HUES64 (cell line): ENCODE measurements around the gene NLRP3.
"Not testable (repeated sequence)": the region's sequence is repeated elsewhere in the genome, so short reads cannot be mapped to it uniquely, and the experiment has no call there.

Experiments
- H3K27ac ChIP-seq: 2 replicates; pipeline ENCODE4 v1.7.0; 2013; ENCODE audit warnings: low read depth, low read length, inconsistent platforms
- H3K27me3 ChIP-seq: 2 replicates; pipeline ENCODE4 v1.6.1; 2013; ENCODE audit warnings: mild to moderate bottlenecking, low read length; ENCODE audit not compliant: insufficient read depth
- H3K36me3 ChIP-seq: 2 replicates; pipeline ENCODE4 v1.6.1; 2013; ENCODE audit warnings: mild to moderate bottlenecking, low read length; ENCODE audit not compliant: insufficient read depth
- H3K4me1 ChIP-seq: 2 replicates; pipeline ENCODE4 v1.6.1; 2013; ENCODE audit warnings: mild to moderate bottlenecking, low read length, moderate library complexity; ENCODE audit not compliant: insufficient read depth
- H3K4me3 ChIP-seq: 2 replicates; pipeline ENCODE4 v1.5.1; 2013; ENCODE audit warnings: mild to moderate bottlenecking, low read length, moderate library complexity
- H3K9ac ChIP-seq: 2 replicates; pipeline ENCODE4 v1.6.1; 2013; ENCODE audit warnings: mild to moderate bottlenecking, low read depth, low read length
- H3K9me3 ChIP-seq: 2 replicates; pipeline ENCODE4 v1.6.1; 2013; ENCODE audit warnings: low read depth, low read length; ENCODE audit not compliant: insufficient read depth
- WGBS: fragments of 150-250, 120-280 bp; methylation state at CpG from one replicate; pipeline ENCODE4 v1.1.7; 2013; ENCODE audit warnings: missing lambda C conversion rate; 5-methylcytosine and 5-hydroxymethylcytosine counted together

NLRP3 gene

DNA sequence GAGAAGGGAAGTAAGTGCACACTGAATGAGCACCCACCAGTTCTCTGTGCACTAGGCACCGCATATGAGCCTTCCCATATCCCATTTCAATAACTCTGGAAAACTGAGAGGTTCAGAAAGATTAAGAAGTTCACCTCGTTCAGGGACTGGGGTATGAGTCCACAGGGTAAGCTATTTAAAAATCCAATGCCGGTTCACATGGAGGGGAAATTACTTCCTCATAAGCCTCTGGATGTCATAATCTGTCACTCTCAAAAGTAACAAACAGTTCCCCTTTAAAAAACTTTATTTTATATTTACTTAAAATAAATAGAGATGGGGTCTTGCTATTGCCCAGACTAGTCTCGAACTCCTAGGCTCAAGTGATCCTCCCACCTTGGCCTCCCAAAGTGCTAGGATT, 40.0 kb downstream of the NLRP3 start:
- WGBS = 92% methylated on average over 4 of the region's 4 CpGs
- no peaks in the 10 kb centered on the region for H3K4me1 ChIP-seq
- H3K27me3 ChIP-seq = no peaks in the 10 kb centered on the region
- H3K27ac ChIP-seq = no peak overlapping the region
- no peaks in the 10 kb centered on the region for H3K9me3 ChIP-seq
- H3K36me3 ChIP-seq = no peaks in the 10 kb centered on the region
- H3K4me3 ChIP-seq = no peak overlapping the region
- H3K9ac ChIP-seq = no peak overlapping the region

GRCh38 chr1:247456914-247457639, 41.1 kb downstream of the NLRP3 start:
- 90% methylated on average over 16 of the region's 16 CpGs for WGBS
- Histone ChIP-seq H3K27me3 (no peaks in the 10 kb centered on the region), H3K4me3 (no peak overlapping the region), H3K9ac (no peak overlapping the region), H3K27ac (no peak overlapping the region), H3K9me3 (no peaks in the 10 kb centered on the region), H3K36me3 (no peaks in the 10 kb centered on the region), H3K4me1 (no peaks in the 10 kb centered on the region)

DNA sequence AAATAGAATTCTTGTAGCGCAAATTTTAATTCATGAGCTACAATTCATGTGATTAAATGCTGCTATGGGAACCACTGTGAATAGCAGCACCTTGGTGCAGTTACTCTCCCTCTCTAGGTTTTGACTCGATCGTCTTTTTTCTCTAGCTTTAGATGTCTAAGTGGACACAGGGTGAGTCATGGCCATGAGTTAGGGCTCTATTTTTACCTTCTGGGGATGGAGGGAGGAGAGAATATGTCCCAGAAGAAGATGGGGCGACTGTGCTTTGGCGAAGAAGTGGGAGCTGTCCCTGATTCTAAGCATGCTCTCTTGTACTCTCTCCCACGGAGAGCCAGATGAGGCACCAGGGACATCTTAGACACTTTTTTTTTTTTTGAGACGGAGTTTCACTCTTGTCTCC, 43.5 kb downstream of the NLRP3 start:
- no peaks in the 10 kb centered on the region for H3K27me3 ChIP-seq
- 83% methylated on average over 7 of the region's 7 CpGs for WGBS
- no peaks in the 10 kb centered on the region for H3K4me1 ChIP-seq
- no peaks in the 10 kb centered on the region for H3K36me3 ChIP-seq
- no peak overlapping the region for H3K4me3 ChIP-seq
- no peak overlapping the region for H3K27ac ChIP-seq
- H3K9me3 ChIP-seq = 0 out of 2 replicates have a peak, but pooled peaks cover 3% of the 10 kb centered on the region
- no peak overlapping the region for H3K9ac ChIP-seq

- no peaks in the 10 kb centered on the region for H3K36me3 ChIP-seq
- no peak overlapping the region for H3K27ac ChIP-seq
- 81% methylated on average over 6 of the region's 6 CpGs for WGBS
Measured at GRCh38 chr1:247465796-247466195, 49.8 kb downstream of the NLRP3 start.

GRCh38 chr1:247467129-247467528, 51.2 kb downstream of the NLRP3 start:
- 71% methylated on average over 1 of the region's 2 CpGs for WGBS
- H3K4me1 ChIP-seq = no peaks in the 10 kb centered on the region
- no peak overlapping the region for H3K27ac ChIP-seq
- H3K9ac ChIP-seq = no peak overlapping the region
- no peaks in the 10 kb centered on the region for H3K36me3 ChIP-seq
- 0 out of 2 replicates have a peak, but pooled peaks cover 3% of the 10 kb centered on the region for H3K9me3 ChIP-seq
- H3K27me3 ChIP-seq = no peaks in the 10 kb centered on the region
- H3K4me3 ChIP-seq = no peak overlapping the region

More at GRCh38 chr1:247465796-247466195, 49.8 kb downstream of the NLRP3 start:
- Histone ChIP-seq H3K9me3 (0 out of 2 replicates have a peak, but pooled peaks cover 3% of the 10 kb centered on the region), H3K4me3 (no peak overlapping the region), H3K9ac (no peak overlapping the region), H3K4me1 (no peaks in the 10 kb centered on the region), H3K27me3 (no peaks in the 10 kb centered on the region)

GRCh38 chr1:247468481-247469140, 52.6 kb downstream of the NLRP3 start:
- no peaks in the 10 kb centered on the region for H3K36me3 ChIP-seq
- 90% methylated on average over 4 of the region's 5 CpGs for WGBS
- no peak overlapping the region for H3K9ac ChIP-seq
- H3K27me3 ChIP-seq = no peaks in the 10 kb centered on the region
- H3K4me3 ChIP-seq = no peak overlapping the region
- H3K4me1 ChIP-seq = peaks cover 13% of the 10 kb centered on the region
- H3K9me3 ChIP-seq = no peaks in the 10 kb centered on the region
- no peak overlapping the region for H3K27ac ChIP-seq

DNA sequence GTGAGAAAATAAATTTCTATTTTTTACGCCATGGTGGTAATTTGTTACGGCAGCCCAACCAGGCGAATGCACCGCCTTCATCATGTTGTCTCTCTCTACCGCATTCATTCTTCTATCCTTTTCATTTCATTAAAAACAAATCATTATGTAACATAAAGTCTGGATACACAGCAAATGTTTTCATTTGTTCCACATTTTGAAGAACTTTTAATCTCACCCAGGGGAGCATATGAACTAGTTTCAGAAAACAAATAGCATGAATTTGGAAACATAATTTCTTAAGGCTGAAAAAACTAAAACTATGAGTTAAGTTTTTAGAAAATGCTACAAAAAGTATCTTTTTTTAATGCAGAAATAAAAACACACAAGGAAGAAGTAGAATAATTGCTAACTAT, 53.2 kb downstream of the NLRP3 start:
- Histone ChIP-seq H3K36me3 (no peaks in the 10 kb centered on the region), H3K27ac (no peak overlapping the region), H3K9me3 (no peaks in the 10 kb centered on the region), H3K4me3 (no peak overlapping the region), H3K27me3 (no peaks in the 10 kb centered on the region), H3K4me1 (peaks cover 17% of the 10 kb centered on the region), H3K9ac (no peak overlapping the region)
- over 99% methylated on average over 5 of the region's 5 CpGs for WGBS

DNA sequence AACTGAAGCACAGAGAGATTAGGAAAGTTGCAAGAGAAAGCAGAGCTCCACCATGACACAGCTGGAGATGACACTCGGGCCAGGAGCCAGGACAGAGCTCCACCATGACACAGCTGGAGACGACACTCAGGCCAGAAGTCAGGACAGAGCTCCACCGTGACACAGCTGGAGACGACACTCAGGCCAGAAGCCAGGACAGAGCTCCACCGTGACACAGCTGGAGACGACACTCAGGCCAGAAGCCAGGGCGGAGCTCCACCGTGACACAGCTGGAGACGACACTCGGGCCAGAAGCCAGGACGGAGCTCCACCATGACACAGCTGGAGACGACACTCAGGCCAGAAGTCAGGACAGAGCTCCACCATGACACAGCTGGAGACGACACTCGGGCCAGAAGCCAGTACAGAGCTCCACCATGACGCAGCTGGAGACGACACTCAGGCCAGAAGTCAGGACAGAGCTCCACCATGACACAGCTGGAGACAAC, 55.0 kb downstream of the NLRP3 start:
- H3K9me3 ChIP-seq, H3K36me3 ChIP-seq, H3K27ac ChIP-seq, H3K27me3 ChIP-seq, H3K9ac ChIP-seq, H3K4me3 ChIP-seq: not testable (repeated sequence)
- peaks cover 23% of the 10 kb centered on the region for H3K4me1 ChIP-seq
- 82% methylated on average over 16 of the region's 16 CpGs for WGBS

GRCh38 chr1:247471445-247472016, 55.6 kb downstream of the NLRP3 start:
- H3K4me1 ChIP-seq = peaks cover 23% of the 10 kb centered on the region
- no peaks in the 10 kb centered on the region for H3K36me3 ChIP-seq
- no peak overlapping the region for H3K27ac ChIP-seq
- no peaks in the 10 kb centered on the region for H3K27me3 ChIP-seq
- H3K9ac ChIP-seq = no peak overlapping the region
- 91% methylated on average over 11 of the region's 12 CpGs for WGBS
- 0 out of 2 replicates have a peak, but pooled peaks cover 2% of the 10 kb centered on the region for H3K9me3 ChIP-seq
- H3K4me3 ChIP-seq = no peak overlapping the region

GRCh38 chr1:247472035-247472434, 56.1 kb downstream of the NLRP3 start:
- Histone ChIP-seq H3K27ac (no peak overlapping the region), H3K27me3 (no peaks in the 10 kb centered on the region), H3K4me1 (peaks cover 23% of the 10 kb centered on the region), H3K36me3 (no peaks in the 10 kb centered on the region), H3K4me3 (no peak overlapping the region), H3K9me3 (0 out of 2 replicates have a peak, but pooled peaks cover 2% of the 10 kb centered on the region), H3K9ac (no peak overlapping the region)
- no CpG with 5 or more reads among the region's 1 CpG for WGBS

DNA sequence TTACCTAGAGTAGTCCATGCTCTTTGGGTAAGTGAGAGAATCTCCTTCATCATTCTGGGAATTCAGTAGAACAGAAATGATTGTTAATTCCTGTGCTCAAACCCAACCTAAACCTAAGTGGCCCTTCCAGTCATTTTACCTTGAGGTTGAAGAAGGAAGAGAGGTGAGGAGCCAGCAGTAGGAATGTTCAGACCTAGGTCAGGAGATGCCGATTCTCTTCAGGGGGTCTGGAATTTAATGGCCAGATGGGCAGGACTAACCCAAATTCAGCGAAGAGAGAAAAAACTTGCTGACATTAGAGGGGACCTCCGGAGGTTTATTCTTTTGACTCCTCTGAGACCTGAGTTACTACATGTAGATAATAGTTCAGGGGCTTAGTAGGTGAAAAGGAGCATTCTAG, 58.4 kb downstream of the NLRP3 start:
- 60% methylated on average over 3 of the region's 3 CpGs for WGBS
- Histone ChIP-seq H3K27ac (no peak overlapping the region), H3K4me3 (no peak overlapping the region), H3K9ac (no peak overlapping the region), H3K27me3 (no peaks in the 10 kb centered on the region), H3K36me3 (no peaks in the 10 kb centered on the region), H3K9me3 (0 out of 2 replicates have a peak, but pooled peaks cover 2% of the 10 kb centered on the region), H3K4me1 (peaks cover 23% of the 10 kb centered on the region)
